ENCODE results near the gene PIAS4. TPM values are rescaled to one million over a fixed set of nuclear protein-coding genes. Genes with fewer than 3 reads are reported as not detected.

The PIAS4 gene
- total RNA-seq, 1 donor from 2014 or later: 95.8 TPM

DNA sequence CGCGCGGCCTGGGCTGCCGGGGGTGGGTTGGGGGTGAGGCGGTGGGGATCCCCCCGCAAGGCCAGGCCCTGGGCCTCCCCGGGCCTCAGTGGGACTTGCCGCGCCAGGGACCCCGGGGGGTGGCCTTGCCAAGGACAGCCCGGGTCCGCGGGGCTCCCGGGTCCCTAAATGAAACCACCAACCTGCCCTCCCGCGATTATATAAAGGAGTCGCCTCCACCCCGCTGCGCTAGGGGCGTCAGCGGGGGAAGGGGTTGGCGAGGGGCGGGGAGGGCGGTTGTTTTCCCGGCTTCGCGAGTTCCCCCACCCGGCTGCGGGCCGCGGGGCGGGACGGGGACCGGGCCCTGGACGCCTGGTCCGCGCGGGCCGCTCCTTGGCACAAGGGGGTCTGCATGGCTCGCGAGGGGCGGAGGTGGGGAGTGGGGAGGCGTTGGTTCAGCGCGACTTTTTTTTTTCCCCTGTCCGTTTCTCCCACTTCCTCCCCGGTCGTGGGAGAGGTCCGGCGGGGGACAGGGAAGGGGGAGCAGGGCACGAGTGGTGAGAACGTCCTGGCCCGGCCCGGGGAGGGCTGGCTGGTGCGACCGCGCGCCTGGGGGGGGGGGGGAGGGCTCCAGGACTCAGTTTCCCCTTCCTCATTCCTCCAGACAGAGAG lies 60.0 kb downstream of the PIAS4 start:
- H3K9me3 Mint-ChIP-seq (ENCODE audit: unreplicated experiment): peaks cover 3% of the 10 kb centered on the region
- TF ChIP-seq, protein P1, sequence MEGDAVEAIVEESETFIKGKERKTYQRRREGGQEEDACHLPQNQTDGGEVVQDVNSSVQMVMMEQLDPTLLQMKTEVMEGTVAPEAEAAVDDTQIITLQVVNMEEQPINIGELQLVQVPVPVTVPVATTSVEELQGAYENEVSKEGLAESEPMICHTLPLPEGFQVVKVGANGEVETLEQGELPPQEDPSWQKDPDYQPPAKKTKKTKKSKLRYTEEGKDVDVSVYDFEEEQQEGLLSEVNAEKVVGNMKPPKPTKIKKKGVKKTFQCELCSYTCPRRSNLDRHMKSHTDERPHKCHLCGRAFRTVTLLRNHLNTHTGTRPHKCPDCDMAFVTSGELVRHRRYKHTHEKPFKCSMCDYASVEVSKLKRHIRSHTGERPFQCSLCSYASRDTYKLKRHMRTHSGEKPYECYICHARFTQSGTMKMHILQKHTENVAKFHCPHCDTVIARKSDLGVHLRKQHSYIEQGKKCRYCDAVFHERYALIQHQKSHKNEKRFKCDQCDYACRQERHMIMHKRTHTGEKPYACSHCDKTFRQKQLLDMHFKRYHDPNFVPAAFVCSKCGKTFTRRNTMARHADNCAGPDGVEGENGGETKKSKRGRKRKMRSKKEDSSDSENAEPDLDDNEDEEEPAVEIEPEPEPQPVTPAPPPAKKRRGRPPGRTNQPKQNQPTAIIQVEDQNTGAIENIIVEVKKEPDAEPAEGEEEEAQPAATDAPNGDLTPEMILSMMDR (IDR thresholded peaks at IDR 0.05; ENCODE audit: partially characterized antibody, unreplicated experiment): peak; percentile 10
- H3K4me3 Mint-ChIP-seq (ENCODE audit: unreplicated experiment): peak overlapping the region; percentile 73
- no peak overlapping the region for H3K27ac Mint-ChIP-seq (ENCODE audit: unreplicated experiment)
- peaks cover 6% of the 10 kb centered on the region for H3K27me3 Mint-ChIP-seq (ENCODE audit: unreplicated experiment)
- no peaks in the 10 kb centered on the region for H3K4me1 Mint-ChIP-seq (ENCODE audit: low read depth, unreplicated experiment)
- peak; percentile 45 for DNase-seq
- H3K36me3 Mint-ChIP-seq (ENCODE audit: unreplicated experiment): no peaks in the 10 kb centered on the region

DNA sequence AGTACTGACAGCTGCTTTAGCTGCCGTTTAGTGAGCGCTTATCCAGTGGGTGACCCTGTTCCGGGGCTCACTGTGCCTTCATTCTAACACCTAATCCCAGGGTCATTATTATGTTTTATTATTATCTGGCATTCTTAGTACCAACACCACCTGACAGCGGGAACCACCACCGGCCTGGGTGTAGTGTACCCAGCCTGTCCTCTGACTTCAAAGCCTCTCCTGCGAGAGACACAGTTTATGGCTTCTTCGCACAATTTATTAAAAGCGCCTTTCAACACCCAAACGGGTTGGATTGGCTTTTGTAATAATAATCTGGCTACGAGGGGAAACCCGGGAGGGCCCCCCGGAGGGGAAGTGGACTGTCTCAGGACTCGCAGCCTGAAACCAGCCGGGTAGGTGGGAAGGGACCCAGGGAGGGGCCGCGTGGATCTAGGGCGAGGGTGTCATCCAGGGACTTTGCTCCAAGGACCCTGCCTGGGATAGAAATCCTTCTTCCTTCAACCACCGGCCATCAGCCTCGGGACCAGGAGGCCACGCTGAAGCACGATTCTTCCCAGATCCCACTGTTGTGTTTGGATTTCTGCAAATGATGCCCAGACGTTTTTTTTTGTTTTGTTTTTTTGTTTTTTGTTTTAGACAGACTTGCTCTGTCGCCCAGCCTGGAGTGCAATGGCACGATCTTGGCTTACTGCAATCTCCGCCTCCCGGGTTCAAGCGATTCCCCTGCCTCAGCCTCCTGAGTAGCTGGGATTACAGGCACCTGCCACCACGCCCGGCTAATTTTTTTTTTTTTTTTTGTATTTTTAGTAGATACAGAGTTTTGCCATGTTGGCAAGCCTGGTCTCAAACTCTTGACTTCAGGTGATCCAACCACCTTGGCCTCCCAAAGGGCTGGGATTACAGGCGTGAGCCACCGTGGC lies 60.8 kb downstream of the PIAS4 start:
- TF ChIP-seq, protein P1 (IDR thresholded peaks at IDR 0.05; ENCODE audit: partially characterized antibody, unreplicated experiment): no peak
- Mint-ChIP-seq H3K36me3 (ENCODE audit: unreplicated experiment) (no peaks in the 10 kb centered on the region), H3K4me3 (ENCODE audit: unreplicated experiment) (peak overlapping the region; percentile 73), H3K9me3 (ENCODE audit: unreplicated experiment) (peaks cover 3% of the 10 kb centered on the region), H3K4me1 (ENCODE audit: low read depth, unreplicated experiment) (no peaks in the 10 kb centered on the region), H3K27me3 (ENCODE audit: unreplicated experiment) (peaks cover 6% of the 10 kb centered on the region), H3K27ac (ENCODE audit: unreplicated experiment) (peak overlapping the region; percentile 29)
- DNase-seq: no peak

DNA sequence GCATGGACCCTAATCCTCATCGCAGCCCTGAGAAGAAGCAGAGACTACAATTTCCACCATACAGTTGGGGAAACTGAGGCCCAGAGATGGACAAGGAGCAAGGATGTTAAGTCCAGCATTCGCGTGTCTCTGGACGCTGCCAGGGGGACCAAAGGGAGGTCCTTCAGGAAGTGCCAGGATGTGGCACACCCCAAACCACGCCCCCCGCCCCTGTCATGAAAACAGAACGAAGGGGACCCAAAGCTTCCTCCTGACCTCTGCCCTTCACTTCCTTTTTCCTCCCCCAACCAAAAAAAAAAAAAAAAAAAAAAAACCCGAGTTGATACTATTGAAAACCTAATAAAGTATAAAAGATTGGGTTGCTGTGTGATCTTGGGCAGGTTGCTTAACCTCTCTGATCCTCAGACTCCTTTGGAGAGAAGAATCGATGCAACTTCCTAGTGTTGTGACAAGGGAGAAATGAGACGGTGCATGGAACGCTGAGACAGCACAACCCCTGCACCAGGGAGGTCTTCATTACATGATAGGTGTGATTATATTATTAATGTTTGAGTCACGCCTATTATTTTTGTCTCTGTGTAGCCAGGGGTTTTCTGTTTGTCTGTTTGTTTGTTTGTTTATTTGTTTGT lies 61.9 kb downstream of the PIAS4 start:
- peaks cover 3% of the 10 kb centered on the region for H3K27me3 Mint-ChIP-seq (ENCODE audit: unreplicated experiment)
- no peak overlapping the region for H3K4me3 Mint-ChIP-seq (ENCODE audit: unreplicated experiment)
- no peaks in the 10 kb centered on the region for H3K36me3 Mint-ChIP-seq (ENCODE audit: unreplicated experiment)
- no peak for DNase-seq
- H3K27ac Mint-ChIP-seq (ENCODE audit: unreplicated experiment): no peak overlapping the region
- no peaks in the 10 kb centered on the region for H3K9me3 Mint-ChIP-seq (ENCODE audit: unreplicated experiment)
- no peaks in the 10 kb centered on the region for H3K4me1 Mint-ChIP-seq (ENCODE audit: low read depth, unreplicated experiment)
- TF ChIP-seq, protein P1 (IDR thresholded peaks at IDR 0.05; ENCODE audit: partially characterized antibody, unreplicated experiment): no peak

DNA sequence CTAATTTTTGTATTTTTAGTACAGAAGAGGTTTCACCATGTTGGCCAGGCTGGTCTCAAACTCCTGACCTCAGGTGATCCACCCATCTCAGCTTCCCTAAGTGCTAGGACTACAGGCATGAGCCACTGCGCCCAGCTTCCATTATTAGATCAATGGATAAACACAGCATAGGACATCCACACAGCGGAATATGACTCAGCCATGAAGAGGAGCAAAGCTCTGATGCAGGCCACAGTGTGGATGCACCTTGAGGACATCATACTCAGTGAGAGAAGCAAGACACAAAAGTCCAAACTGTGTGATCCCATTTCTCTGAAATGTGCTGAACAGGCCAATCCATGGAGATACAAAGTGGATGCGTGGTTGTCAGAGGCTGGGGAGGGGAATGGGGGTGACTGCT lies 64.1 kb downstream of the PIAS4 start:
- no peaks in the 10 kb centered on the region for H3K9me3 Mint-ChIP-seq (ENCODE audit: unreplicated experiment)
- no peak overlapping the region for H3K27ac Mint-ChIP-seq (ENCODE audit: unreplicated experiment)
- peaks cover 3% of the 10 kb centered on the region for H3K27me3 Mint-ChIP-seq (ENCODE audit: unreplicated experiment)
- no peaks in the 10 kb centered on the region for H3K36me3 Mint-ChIP-seq (ENCODE audit: unreplicated experiment)
- DNase-seq: no peak
- no peaks in the 10 kb centered on the region for H3K4me1 Mint-ChIP-seq (ENCODE audit: low read depth, unreplicated experiment)
- TF ChIP-seq, protein P1 (IDR thresholded peaks at IDR 0.05; ENCODE audit: partially characterized antibody, unreplicated experiment): no peak
- H3K4me3 Mint-ChIP-seq (ENCODE audit: unreplicated experiment): no peak overlapping the region
